CD4-positive, alpha-beta T cell (primary cell): ENCODE measurements around the gene EMX1. TPM values are rescaled to one million over a fixed set of nuclear protein-coding genes. Genes with fewer than 3 reads are reported as not detected.

Experiments
- ATAC-seq: fragments of 200-7000 bp; cut with Tn5 transposase; one replicate; pipeline ENCODE4 v1.10.0; 2022; ENCODE audit warnings: mild to moderate bottlenecking; ENCODE audit not compliant: poor library complexity
- CTCF ChIA-PET: fragments of 350-600 bp; sonication (Branson Sonifier 250); formaldehyde crosslinking; loops from one replicate; lab custom pipeline; 2021; ENCODE audit warnings: antibody characterized with exemption, inconsistent platforms; lab: Charles Lee
- POLR2A ChIA-PET: fragments of 350-600 bp; sonication (Branson Sonifier 250); formaldehyde crosslinking; loops from one replicate; lab custom pipeline; 2021; ENCODE audit warnings: antibody characterized with exemption, inconsistent platforms; lab: Charles Lee
- DNase-seq, 14 experiments: peaks; one replicate each; pipeline ENCODE4 v3.0.0-alpha.2; 2013 to 2020; ENCODE audit warnings: mixed read lengths in 2 of 14
- H3K27ac ChIP-seq, 2 donors: one replicate each; pipeline versions ENCODE4 v1.5.1 to v1.7.0; 2013; ENCODE audit warnings: low read length in 2 of 2, low read depth in 1 of 2, mild to moderate bottlenecking in 1 of 2
- H3K27me3 ChIP-seq, 2 experiments: 1 replicate in 1 of 2; 2 replicates in 1 of 2; pipeline versions ENCODE4 v1.6.1 to v1.7.0; 2013; ENCODE audit warnings: low read length in 2 of 2, control low read depth in 1 of 2, mild to moderate bottlenecking in 1 of 2, moderate library complexity in 1 of 2; ENCODE audit not compliant: insufficient read depth in 2 of 2, control insufficient read depth in 1 of 2
- H3K36me3 ChIP-seq: one replicate; pipeline ENCODE4 v1.6.1; 2013; ENCODE audit warnings: low read length, control low read depth; ENCODE audit not compliant: insufficient read depth
- H3K4me1 ChIP-seq: one replicate; pipeline ENCODE4 v1.6.1; 2013; ENCODE audit warnings: low read length, control low read depth; ENCODE audit not compliant: insufficient read depth
- H3K4me3 ChIP-seq: one replicate; pipeline ENCODE4 v1.5.1; 2013; ENCODE audit warnings: mild to moderate bottlenecking, low read length, moderate library complexity
- H3K9me3 ChIP-seq, 2 experiments: 1 replicate in 1 of 2; 2 replicates in 1 of 2; pipeline versions ENCODE4 v1.6.1 to v1.7.0; 2013; ENCODE audit warnings: low read length in 2 of 2, mild to moderate bottlenecking in 2 of 2, control low read depth in 1 of 2, moderate library complexity in 1 of 2; ENCODE audit not compliant: control insufficient read depth in 1 of 2, insufficient read depth in 1 of 2
- H3K27ac Mint-ChIP-seq: one replicate; pipeline ENCODE4 v1.8.0; 2020; ENCODE audit warnings: mixed read lengths
- H3K27me3 Mint-ChIP-seq: one replicate; pipeline ENCODE4 v1.8.0; 2021; ENCODE audit warnings: mixed read lengths
- H3K36me3 Mint-ChIP-seq: one replicate; pipeline ENCODE4 v1.8.0; 2021; ENCODE audit warnings: low read depth, mixed read lengths
- H3K4me1 Mint-ChIP-seq: one replicate; pipeline ENCODE4 v1.8.0; 2021; ENCODE audit warnings: low read depth, mixed read lengths
- H3K4me3 Mint-ChIP-seq: one replicate; pipeline ENCODE4 v1.8.0; 2020; ENCODE audit warnings: mild to moderate bottlenecking, mixed read lengths
- H3K9me3 Mint-ChIP-seq: one replicate; pipeline ENCODE4 v1.8.0; 2020; ENCODE audit warnings: mixed read lengths
- intact Hi-C, 2 experiments: fragments of 100-400 bp; cut with DNase I in 1 of 2; cut with micrococcal nuclease in 1 of 2; formaldehyde crosslinking; loops; one replicate each; pipeline versions ENCODE4 v1.15.1 to v1.9.0; 2023 to 2025; cut with DNase I, micrococcal nuclease
- total RNA-seq, 174 experiments: library from RNA in 2 of 174; stranded (reverse) in 2 of 174; gene quantifications; one replicate each; pipeline ENCODE4 v1.2.3 and lab custom pipeline; 2021 to 2026
- TF ChIP-seq, protein P1 (sequence below): fragments of 200-600 bp; IDR thresholded peaks from one replicate; pipeline ENCODE4 v1.8.0; 2022; ENCODE audit warnings: antibody characterized with exemption, mild to moderate bottlenecking

The EMX1 gene
- total RNA-seq, 2 experiments from 2014 or later = not detected

DNA sequence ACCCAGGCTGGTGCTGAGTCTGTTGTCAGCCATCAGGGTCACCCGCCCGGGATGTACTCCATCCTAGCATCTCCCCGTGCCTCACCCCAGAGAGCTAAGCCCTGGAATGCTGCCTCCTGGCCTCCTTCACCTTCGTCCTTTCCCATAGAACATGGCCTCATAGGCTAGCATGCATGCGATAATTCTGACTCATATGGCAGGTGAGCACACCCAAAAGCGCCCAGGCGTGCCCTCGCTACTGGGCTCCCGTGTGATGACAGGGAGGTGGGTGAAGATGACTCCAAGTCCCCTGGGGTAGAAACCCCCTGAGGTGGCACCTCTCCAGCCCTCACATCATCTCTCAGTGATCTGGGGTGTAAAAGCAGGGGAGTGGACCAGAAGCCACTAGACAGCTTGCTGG is 22.8 kb upstream of the EMX1 start:
- H3K27me3 ChIP-seq = peaks cover 42 to 47% of the 10 kb centered on the region in 2 experiments
- DNase-seq = no peak
- no peaks in the 10 kb centered on the region for H3K9me3 Mint-ChIP-seq
- H3K4me3 Mint-ChIP-seq = no peak overlapping the region
- H3K4me1 Mint-ChIP-seq = no peaks in the 10 kb centered on the region
- no peak for ATAC-seq
- no peaks in the 10 kb centered on the region for H3K4me1 ChIP-seq
- TF ChIP-seq, protein P1, sequence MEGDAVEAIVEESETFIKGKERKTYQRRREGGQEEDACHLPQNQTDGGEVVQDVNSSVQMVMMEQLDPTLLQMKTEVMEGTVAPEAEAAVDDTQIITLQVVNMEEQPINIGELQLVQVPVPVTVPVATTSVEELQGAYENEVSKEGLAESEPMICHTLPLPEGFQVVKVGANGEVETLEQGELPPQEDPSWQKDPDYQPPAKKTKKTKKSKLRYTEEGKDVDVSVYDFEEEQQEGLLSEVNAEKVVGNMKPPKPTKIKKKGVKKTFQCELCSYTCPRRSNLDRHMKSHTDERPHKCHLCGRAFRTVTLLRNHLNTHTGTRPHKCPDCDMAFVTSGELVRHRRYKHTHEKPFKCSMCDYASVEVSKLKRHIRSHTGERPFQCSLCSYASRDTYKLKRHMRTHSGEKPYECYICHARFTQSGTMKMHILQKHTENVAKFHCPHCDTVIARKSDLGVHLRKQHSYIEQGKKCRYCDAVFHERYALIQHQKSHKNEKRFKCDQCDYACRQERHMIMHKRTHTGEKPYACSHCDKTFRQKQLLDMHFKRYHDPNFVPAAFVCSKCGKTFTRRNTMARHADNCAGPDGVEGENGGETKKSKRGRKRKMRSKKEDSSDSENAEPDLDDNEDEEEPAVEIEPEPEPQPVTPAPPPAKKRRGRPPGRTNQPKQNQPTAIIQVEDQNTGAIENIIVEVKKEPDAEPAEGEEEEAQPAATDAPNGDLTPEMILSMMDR = no peak
- POLR2A ChIA-PET = no interaction called here
- no peak overlapping the region for H3K4me3 ChIP-seq
- intact Hi-C loops = loop anchor here (5.0 kb wide), 3 partner anchors 83 to 283 kb away; no protein-coding TSS in a partner anchor
- no peak overlapping the region for H3K27ac ChIP-seq
- H3K27me3 Mint-ChIP-seq = peaks cover 91% of the 10 kb centered on the region
- no peaks in the 10 kb centered on the region for H3K36me3 ChIP-seq
- CTCF ChIA-PET = no interaction called here
- peaks cover 0 to 4% of the 10 kb centered on the region in 2 experiments for H3K9me3 ChIP-seq
- H3K27ac Mint-ChIP-seq = no peak overlapping the region
- H3K36me3 Mint-ChIP-seq = no peaks in the 10 kb centered on the region

DNA sequence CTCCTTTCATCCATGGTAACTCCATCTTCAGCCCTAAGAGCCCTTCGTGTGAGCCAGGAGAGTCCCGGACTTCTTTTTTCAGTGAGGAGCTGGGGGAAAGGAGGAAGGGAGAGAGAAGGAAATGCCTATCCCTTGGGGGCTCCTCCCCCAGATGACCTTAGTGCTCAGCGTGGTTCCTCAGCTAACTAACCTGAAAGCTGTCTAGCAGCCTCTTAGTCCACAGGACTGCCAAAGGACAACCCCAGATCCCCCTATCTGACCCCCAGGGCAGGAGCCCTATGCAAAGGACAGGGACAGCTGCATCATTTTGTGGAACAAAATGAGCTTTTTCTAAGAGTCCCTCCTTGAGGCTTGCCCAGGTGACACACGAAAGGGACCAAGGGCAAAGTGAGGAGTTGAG is 22.2 kb upstream of the EMX1 start:
- no peaks in the 10 kb centered on the region for H3K9me3 Mint-ChIP-seq

DNA sequence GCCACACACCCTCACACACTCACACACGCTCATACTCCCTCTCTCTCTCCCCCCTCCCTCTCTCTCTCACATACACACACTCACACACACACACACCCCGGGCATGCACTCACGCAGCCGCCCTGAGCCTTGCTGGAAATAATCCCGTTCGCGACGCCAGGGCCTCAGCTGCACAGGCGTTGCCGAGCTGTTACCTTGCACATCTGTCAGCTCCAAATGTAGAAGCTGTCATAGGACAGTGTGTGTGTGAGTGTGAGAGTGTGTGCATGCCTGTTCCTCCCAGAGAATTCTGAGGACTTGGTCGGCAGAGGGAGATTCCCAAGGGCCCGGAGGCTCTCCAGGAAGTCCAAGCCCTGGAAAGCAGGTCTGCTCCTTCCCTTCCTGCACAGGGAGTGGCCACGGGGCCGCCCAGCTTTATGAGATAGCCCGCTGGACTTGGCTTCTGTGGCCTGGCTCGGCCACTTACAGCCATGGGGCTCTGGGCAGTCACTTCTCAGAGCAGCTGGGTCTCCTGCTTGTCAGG is 21.5 kb upstream of the EMX1 start:
- DNase-seq (no peak), ATAC-seq (no peak)
- Histone ChIP-seq H3K36me3 (no peaks in the 10 kb centered on the region), H3K4me3 (no peak overlapping the region), H3K27ac (no peak overlapping the region), H3K9me3 (peaks cover 0 to 4% of the 10 kb centered on the region in 2 experiments), H3K27me3 (peaks cover 40 to 56% of the 10 kb centered on the region in 2 experiments), H3K4me1 (no peaks in the 10 kb centered on the region)
- CTCF ChIA-PET = no interaction called here
- H3K4me3 Mint-ChIP-seq = no peak overlapping the region
- POLR2A ChIA-PET = no interaction called here
- H3K4me1 Mint-ChIP-seq = no peaks in the 10 kb centered on the region
- TF ChIP-seq, protein P1 = no peak
- intact Hi-C loops = no loop called here
- H3K36me3 Mint-ChIP-seq = no peaks in the 10 kb centered on the region
- H3K9me3 Mint-ChIP-seq = no peaks in the 10 kb centered on the region
- H3K27ac Mint-ChIP-seq = no peak overlapping the region
- H3K27me3 Mint-ChIP-seq = peaks cover 89% of the 10 kb centered on the region

More for the DNA sequence above, 22.2 kb upstream of the EMX1 start:
- H3K27ac ChIP-seq = no peak overlapping the region
- H3K9me3 ChIP-seq = peaks cover 0 to 4% of the 10 kb centered on the region in 2 experiments
- ATAC-seq (no peak), DNase-seq (no peak)
- no peak overlapping the region for H3K4me3 ChIP-seq
- ChIA-PET POLR2A (no interaction called here), CTCF (no interaction called here)
- intact Hi-C loops = no loop called here
- H3K4me1 ChIP-seq = no peaks in the 10 kb centered on the region
- no peaks in the 10 kb centered on the region for H3K36me3 ChIP-seq
- TF ChIP-seq, protein P1 = no peak
- H3K27me3 ChIP-seq = peaks cover 38 to 50% of the 10 kb centered on the region in 2 experiments
- H3K27ac Mint-ChIP-seq = no peak overlapping the region
- no peak overlapping the region for H3K4me3 Mint-ChIP-seq
- no peaks in the 10 kb centered on the region for H3K36me3 Mint-ChIP-seq
- H3K27me3 Mint-ChIP-seq = peaks cover 87% of the 10 kb centered on the region
- no peaks in the 10 kb centered on the region for H3K4me1 Mint-ChIP-seq
